Activated T-cell treated with anti-CD3 and anti-CD28 coated beads, Interleukin-2, amount 50 U/mL, for 1 hour (primary cell): ENCODE measurements around the gene NFIC.
A peak's percentile ranks its signal among the peaks of the same experiment; 100 is the strongest.

Source experiments
- DNase-seq: peaks from one replicate; pipeline ENCODE4 v3.0.0-alpha.2; 2020

The NFIC gene

DNA sequence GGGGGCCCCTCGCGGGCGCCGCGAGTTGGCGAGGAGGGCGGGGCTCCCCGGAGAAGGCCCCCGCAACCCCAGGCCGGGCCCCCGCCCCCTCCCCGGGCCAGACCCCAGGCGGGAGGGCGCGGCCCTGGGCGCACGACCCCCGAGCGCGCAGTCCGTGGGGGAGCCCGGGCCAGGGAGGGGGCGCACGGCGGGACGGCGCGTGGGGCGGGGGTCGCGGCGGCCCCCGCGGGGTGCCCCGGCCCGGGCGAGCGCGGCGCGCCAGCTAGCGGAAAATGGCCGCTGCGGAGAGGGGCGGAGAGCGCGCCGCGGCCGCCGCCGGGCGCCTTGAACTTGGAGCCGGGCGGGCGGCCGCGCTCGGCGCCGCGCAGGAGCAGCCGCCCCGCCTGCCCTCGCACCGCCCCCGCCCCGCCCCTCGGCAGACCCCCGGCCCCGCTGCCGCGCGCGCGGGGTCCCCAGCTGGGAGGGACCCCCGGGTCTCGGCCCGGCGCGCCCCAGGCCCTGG, 6.4 kb upstream of the NFIC start:
- peak; percentile 58 for DNase-seq

DNA sequence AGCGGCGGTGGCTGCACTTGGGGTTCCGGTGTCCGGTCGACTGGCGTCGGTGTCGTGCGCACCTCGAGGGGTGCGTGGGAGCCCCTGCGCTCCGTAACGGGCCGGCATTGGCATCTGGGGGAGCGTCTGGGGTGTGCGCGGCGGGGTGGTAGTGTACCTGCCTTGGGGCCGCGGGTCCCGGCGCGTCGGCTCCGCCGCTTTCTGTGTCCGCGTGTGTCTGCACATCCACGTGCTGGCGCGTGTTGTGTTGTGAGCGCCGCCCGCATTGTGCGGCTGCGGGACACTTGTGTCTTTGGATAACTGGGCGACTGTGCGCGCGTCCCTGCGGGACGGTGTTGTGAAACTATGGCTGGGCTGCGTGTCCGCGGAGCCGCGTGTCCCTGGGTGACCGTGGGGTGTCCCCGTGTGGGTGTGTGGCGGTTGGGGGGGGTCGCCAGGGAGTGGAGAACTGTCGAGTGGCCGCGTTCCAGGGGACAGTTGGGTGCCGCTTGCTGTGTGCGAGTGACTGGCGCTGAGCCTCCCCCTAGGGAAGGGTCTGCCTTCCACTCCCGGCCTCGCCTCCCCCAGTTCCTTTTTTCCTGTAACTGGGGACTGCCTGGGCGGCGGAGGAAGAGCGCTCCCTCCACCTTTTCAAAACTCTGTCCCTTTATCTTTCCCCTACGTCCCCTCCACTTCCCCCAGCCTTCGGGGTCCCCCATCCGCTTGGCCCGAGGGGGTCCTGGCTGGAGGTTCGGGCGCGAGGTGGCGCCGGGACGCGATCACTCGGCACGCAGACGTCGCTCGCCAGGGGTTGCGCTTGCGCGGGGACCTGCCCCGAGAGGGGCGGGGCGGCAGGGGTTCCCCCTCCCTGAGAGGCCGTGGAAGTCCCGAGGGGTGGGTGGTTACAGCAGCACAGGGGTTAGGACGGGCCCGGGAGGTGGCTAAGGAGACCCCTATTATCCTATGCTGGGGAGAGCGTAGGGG, 5.7 kb upstream of the NFIC start:
- DNase-seq, result peak; percentile 81

GRCh38 chr19:3361384-3362216, 4.8 kb upstream of the NFIC start:
- peak; percentile 19 for DNase-seq

- DNase-seq, result no peak
Measured at GRCh38 chr19:3362217-3362906, 4.0 kb upstream of the NFIC start.

- no peak for DNase-seq
Measured at GRCh38 chr19:3363841-3364500, 2.4 kb upstream of the NFIC start.

DNA sequence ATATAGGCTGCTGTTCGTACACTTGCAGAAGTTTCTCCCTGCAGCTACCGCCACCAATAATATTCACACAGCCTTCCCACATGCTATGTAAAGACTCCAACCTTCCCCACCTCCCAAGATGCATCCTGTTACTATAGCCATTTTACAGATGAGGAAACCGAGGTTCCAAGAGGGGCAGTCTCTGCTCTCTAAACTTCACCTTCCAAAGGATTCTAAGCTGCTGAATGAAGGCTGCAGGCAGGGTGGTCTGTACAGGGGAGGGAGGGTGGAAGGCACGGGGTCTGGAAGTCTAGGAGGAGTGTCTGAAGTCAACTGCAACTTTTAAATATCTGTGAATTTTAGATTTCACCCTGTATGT, 1.9 kb upstream of the NFIC start:
- no peak for DNase-seq

DNA sequence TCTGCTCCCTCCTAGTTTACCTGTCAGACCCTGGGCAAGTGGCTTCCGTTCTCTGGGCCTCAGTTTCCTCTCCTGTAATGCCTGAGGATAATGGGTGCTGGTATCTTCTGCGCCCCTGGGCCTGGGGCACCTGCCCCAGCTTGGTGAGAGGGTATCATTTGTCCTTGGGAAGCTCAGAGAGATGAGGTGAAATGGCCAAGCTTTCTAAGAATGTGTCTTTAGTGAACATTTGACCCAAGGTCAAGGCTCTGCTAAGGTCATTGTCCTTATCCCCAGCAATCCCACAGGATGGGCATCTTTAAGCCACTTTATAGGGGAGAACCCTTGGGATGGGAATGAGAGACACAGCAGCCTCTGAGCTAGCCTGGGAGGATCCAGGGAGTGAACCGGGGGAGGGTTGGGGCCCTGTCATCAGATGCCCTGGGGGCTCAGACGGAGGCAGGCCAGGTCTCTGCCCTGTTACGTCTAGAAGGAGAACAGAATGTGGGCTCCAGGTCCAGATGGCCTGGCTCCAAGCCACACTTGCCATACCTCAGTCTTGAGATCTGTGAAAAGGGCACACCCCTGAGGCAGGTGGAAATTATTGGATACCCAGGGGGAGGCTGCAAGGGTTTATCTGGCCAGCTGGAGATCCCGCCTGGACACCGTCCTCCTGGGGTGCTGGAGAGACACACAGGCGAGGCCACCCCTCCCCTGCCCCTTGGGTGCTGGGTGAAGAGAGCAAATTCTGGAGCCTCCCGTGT, 1.1 kb upstream of the NFIC start:
- DNase-seq, result peak; percentile 23

- DNase-seq, result no peak
Measured at GRCh38 chr19:3366753-3367627, 607 bp downstream of the NFIC start.

GRCh38 chr19:3367628-3368440, 1.5 kb downstream of the NFIC start:
- no peak for DNase-seq

DNA sequence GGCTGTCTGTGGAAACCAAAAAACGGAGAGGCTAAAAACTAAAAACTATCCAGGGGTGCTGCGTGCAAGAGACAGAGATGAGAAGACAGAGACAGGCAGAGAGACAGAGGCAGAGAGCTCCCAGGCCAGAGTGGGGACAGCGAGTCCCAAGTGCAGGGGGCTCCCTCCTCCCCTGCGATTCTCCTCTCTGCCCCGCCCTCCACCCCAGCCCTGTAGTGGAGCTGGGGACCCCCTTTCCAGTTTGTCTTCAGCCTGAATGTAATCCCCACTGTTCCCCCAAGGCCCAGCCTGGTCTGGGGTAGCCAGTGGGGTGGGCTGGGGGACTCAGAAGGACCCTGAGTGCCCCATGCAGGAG, 2.0 kb downstream of the NFIC start:
- no peak for DNase-seq

DNA sequence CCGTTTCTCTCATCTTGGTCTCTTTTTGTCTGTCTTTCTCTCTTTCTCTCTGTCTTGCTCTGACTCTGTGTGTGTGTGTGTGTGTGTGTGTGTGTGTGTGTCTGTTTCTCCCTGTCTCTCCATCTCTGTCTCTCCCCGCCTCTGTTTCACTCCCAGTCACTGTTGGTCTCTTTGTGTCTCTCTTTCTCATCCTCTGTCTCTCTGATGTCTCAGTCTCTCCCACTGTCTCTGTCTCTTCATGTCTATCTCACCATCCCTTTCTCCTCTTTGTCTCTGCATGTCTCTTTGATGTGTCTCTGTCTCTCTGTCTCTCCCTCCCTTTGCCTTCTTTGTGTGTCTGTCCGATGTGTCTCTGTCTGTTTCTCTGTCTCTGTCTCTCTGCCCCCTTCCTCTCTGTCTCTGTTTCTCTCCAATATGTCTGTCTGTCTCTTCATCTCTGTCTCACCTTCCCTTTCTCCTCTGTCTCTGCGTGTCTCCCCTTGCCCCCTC, 2.5 kb downstream of the NFIC start:
- no peak for DNase-seq

DNA sequence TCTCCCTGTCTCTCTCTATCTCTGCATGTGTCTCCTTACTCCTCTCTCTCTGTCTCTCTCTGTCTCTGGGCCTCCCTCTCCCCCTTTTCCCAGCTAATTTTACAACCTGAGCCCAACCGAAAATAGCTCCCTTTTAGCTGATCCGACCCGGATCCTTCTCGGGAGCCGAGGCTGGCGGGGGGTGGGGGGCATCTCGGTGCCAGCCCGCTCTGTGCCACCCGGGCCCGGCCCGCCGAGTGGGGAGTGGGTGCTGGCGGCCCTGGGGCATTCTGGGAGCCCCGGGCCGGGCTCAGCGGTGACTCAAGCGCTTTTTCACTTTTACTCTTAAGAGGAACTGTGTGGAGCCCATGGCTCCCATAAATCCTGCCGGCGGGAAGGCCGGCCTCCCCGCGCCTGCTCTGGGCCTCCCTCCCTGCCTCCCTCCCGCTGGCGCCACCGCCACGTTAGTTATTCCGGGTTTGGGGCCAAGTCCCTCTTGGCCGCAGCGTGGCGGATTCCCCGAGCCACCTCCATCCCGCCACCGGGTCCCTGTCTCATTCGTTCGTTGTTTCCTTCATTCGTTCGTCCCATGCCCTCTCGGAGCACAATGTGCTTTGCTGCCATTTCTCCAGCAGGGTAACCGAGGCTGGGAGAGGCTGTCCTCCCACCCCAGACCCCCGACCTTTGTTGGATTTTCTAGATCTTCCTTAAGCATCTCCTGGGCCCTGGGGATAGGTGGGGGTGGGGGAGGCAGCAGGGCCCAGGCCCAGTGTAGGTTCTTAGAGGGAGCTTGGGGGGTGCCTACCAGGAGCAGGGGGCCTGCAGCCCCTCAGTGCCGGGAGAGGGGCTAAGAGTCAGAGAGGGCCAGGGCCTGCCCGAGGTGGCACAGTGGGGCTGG, 3.2 kb downstream of the NFIC start:
- no peak for DNase-seq

- DNase-seq, result no peak
Measured at GRCh38 chr19:3370214-3370720, 3.9 kb downstream of the NFIC start.

GRCh38 chr19:3370728-3371591, 4.6 kb downstream of the NFIC start:
- no peak for DNase-seq

DNA sequence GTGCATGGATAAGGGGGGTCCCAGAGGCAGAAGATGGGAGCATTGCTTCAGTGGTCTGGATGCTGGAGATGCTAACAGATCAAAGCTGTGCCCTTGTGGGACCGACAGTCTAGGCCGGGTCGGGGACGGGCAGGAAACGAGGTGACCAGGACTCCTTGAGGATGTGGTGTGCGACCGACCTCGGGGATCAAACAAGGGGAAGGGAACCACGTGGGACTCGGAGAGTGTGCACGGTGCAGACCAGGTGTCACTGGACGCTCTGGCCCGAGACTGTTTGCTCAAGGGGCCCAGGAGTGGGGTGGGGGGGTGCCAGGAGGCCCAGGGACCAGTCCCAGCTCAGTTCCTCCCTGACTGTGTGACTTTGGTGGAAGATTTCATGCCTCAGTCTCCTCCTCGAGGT, 6.0 kb downstream of the NFIC start:
- no peak for DNase-seq

- no peak for DNase-seq
Measured at GRCh38 chr19:3373971-3374368, 7.6 kb downstream of the NFIC start.

GRCh38 chr19:3374369-3375112, 8.2 kb downstream of the NFIC start:
- no peak for DNase-seq
